SK-N-SH (cell line): ENCODE measurements around the gene TMEM123.

Experiments
- JUND ChIP-seq: IDR thresholded peaks from 2 replicates; pipeline ENCODE4 v1.4.0; 2012
- TF ChIP-seq, protein P1 (sequence below): fragments of 200-600 bp; sonication (generic); IDR thresholded peaks from 2 replicates; pipeline ENCODE4 v1.6.1; 2017; ENCODE audit warnings: antibody characterized with exemption, mild to moderate bottlenecking, moderate library complexity

DNA sequence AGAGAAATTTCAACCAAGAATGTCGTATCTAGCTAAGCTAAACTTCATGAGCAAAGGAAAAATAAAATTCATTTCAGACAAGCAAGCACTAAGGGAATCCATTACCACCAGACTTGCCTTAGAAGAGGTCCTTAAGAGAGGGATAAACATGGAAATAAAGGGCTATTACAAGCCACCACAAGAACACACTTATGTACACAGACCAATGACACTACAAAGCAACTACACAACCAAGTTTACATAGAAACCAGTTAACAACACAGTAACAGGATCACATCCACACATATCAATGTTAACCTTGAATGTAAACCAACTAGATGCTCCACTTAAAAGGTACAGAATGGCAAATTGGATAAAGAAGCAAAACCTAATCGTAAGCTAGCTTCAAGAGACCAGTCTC, 38.0 kb downstream of the TMEM123 start:
- TF ChIP-seq, protein P1, sequence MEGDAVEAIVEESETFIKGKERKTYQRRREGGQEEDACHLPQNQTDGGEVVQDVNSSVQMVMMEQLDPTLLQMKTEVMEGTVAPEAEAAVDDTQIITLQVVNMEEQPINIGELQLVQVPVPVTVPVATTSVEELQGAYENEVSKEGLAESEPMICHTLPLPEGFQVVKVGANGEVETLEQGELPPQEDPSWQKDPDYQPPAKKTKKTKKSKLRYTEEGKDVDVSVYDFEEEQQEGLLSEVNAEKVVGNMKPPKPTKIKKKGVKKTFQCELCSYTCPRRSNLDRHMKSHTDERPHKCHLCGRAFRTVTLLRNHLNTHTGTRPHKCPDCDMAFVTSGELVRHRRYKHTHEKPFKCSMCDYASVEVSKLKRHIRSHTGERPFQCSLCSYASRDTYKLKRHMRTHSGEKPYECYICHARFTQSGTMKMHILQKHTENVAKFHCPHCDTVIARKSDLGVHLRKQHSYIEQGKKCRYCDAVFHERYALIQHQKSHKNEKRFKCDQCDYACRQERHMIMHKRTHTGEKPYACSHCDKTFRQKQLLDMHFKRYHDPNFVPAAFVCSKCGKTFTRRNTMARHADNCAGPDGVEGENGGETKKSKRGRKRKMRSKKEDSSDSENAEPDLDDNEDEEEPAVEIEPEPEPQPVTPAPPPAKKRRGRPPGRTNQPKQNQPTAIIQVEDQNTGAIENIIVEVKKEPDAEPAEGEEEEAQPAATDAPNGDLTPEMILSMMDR, result no peak
- TF ChIP-seq JUND, result no peak
